ENCODE results near the gene MYO1E.
"Not testable (repeated sequence)": the region's sequence is repeated elsewhere in the genome, so short reads cannot be mapped to it uniquely, and the experiment has no call there.

MYO1E gene

GRCh38 chr15:59353994-59354416 lies 18.7 kb downstream of the MYO1E start:
- no peak for DNase-seq
- intact Hi-C loops (cut with DNase I) = no loop called here

DNA sequence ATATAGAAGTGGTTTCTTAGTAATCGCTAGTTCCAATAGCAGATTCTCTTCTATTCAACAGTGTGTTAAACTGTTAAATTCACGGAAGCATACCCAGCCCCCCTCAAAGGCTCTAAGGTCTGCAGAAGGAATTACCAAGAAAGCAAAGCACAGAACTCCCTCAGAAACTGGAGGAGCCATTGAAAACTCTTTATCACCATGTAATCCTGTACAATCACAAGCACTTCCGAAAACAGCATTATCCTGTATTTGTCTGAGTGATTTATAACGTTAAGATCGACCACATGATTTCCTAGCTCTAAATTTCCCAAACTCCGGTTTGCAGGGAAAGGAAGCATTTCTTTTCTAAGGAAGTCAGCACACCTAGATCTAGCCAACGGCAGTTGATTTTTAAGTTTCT lies 20.0 kb downstream of the MYO1E start:
- intact Hi-C loops (cut with DNase I) = no loop called here
- no peak for DNase-seq

- intact Hi-C loops (cut with DNase I) = no loop called here
- DNase-seq = no peak
Observed at GRCh38 chr15:59352189-59352588, 20.5 kb downstream of the MYO1E start.

DNA sequence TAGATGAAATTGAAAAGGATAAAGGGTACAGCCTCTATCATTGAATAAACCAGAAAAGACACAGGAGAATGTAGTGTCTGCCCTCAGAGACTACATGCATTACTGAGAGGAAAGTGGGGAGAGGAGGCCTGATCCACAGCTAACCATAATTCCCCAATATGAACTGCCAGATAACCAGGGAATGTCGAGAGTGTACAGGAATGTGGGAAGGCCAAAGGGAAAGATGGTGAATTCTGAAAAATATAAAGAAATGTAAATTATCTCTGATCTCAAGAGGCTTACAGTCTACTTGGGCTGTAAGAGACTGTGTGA lies 22.3 kb downstream of the MYO1E start:
- no peak for DNase-seq
- intact Hi-C loops (cut with DNase I) = no loop called here

GRCh38 chr15:59349680-59350420 lies 22.8 kb downstream of the MYO1E start:
- intact Hi-C loops (cut with DNase I) = no loop called here

GRCh38 chr15:59347915-59348314 lies 24.8 kb downstream of the MYO1E start:
- intact Hi-C loops (cut with DNase I) = no loop called here
- no peak for DNase-seq

More at GRCh38 chr15:59349680-59350420, 22.8 kb downstream of the MYO1E start:
- peak in 2 of 10 donors; percentile 16 to 70 for DNase-seq

DNA sequence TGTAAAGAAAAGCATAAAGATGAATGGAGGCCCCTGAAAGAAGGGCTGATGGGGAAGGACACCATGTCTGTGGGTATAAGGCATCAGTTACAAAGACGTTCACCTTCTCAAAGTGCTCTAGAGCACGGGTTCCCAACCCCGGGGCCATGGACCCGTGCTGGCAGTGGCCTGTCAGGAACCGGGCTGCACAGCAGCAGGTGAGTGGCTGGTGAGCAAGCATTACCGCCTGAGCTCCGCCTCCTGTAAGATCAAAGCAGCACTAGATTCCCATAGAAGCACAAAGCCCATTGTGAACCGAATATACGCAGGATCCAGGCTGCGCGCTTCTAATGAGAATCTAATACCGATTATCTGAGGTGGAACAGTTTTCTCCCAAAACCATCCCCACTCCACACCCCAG lies 25.7 kb downstream of the MYO1E start:
- intact Hi-C loops (cut with DNase I) = no loop called here

DNA sequence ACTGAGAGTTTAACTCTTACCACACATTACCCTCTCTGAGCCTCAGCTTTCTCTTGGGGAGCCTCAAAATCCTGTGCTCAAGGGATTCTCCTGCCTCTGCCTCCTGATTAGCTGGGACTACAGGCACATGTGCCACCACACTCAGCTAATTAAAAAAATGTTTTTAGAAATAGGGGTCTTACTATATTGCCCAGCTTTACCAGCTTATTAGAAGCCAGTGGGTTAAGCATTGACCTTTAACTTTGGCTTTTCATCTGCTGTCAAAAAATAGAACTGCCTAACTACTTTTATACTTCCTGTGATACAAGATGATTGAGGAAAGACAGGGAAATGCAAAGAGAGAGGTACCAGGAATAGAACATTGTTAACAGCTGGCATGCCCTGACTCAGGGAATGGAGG lies 27.3 kb downstream of the MYO1E start:
- DNase-seq = no peak
- intact Hi-C loops (cut with DNase I) = no loop called here

More for the DNA sequence above, 25.7 kb downstream of the MYO1E start:
- no peak for DNase-seq

GRCh38 chr15:59344311-59344710 lies 28.4 kb downstream of the MYO1E start:
- no peak for DNase-seq
- intact Hi-C loops (cut with DNase I) = no loop called here

- intact Hi-C loops (cut with DNase I) = no loop called here
- DNase-seq = no peak
Observed at GRCh38 chr15:59340325-59340724, 32.3 kb downstream of the MYO1E start.

DNA sequence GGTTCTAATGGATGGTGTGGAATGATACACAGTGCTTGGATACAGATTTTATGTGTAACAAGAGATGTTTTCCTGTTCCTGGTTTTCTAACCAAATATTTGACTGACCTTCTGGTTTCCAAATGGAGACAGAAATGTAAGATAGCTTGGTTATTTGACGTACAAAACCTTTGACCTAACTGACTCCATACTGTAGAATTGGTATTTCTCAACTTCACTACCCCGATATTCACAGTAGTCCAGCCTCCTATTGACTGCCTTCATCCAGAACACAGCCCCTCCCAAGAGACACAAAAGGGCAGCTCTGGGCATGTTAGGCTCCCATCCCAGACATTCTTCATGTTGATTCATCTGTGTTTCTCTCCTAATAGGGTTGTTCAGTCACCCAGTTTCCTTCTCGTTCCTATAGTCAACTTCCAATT lies 33.4 kb downstream of the MYO1E start:
- intact Hi-C loops (cut with DNase I) = no loop called here
- no peak for DNase-seq

GRCh38 chr15:59338414-59338813 lies 34.3 kb downstream of the MYO1E start:
- intact Hi-C loops (cut with DNase I) = no loop called here

GRCh38 chr15:59336725-59337124 lies 35.9 kb downstream of the MYO1E start:
- intact Hi-C loops (cut with DNase I); DNase-seq: not testable (repeated sequence)

More at GRCh38 chr15:59338414-59338813, 34.3 kb downstream of the MYO1E start:
- DNase-seq = no peak

DNA sequence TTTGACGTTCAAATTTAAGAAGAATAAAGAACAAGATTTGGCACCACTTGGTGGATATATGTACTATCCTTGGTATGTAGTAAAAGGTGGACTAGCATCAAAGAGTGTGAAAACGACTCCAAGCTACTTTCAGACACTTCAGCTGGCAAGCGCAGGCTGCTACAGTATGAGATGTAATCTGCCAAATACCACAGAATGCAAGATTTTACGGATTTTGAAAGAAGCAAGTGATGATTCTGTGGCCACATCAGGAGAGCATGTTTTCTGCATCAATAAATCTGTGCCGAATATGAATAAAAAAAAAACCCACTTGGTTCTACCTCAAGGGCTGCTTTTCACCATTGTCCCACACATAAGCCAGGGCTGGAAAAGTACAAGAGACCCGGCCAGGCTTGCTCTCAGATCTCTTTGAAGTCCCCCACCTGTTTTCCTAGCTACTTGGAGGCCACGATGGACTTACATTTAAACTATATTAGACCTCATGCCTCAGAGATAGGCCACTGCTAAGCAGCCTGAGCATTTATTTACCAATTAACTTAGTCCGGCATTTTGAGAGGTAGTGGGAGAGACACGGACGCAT lies 37.4 kb downstream of the MYO1E start:
- DNase-seq = no peak

DNA sequence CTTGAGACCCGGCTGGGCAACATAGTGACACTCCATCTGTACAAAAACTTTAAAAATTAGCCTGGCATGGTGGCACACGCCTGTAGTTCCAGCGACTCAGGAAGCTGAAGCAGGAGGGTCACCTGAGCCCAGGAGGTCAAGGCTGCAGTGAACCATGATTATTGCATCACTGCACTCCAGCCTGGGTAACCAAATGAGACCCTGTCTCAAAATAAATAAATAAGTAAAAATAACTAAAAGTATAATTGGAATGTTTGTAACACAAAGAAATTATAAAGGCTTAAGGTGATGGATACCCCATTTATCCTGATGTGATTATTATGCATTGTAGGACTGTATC lies 38.6 kb downstream of the MYO1E start:
- intact Hi-C loops (cut with DNase I) = no loop called here
- no peak for DNase-seq

More for the DNA sequence above, 37.4 kb downstream of the MYO1E start:
- intact Hi-C loops (cut with DNase I) = no loop called here

DNA sequence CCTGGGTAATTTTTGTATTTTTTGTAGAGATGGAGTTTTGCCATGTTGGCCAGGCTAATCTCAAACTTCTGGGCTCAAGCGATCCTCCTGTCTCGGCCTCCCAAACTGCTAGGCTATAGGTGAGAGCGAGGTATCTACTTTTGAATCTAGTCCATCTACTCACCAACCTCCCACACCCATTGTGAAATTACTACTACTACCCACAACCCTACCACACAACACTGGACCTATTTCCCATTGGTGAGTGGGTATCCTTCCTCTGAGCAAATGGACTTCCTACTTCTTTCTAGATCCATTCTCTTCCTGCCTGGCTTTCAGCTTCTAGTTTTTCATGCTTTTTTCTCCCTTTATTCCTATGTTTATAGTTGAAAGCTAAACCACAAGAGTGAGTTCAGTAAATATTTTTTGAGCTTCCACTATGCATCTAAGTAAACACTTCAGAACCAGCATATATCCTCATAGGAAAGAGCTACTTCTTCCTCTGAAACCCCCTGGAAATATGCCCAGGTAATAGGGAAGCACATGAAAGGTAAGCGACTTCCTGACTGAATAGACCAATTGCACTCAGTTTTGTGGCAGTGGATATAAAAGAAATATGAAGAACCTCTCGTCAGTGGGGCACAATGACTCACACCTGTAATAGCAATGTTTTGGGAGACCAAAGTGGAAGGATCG lies 39.1 kb downstream of the MYO1E start:
- DNase-seq = no peak
- intact Hi-C loops (cut with DNase I) = no loop called here

GRCh38 chr15:59332009-59332408 lies 40.7 kb downstream of the MYO1E start:
- no peak for DNase-seq
- intact Hi-C loops (cut with DNase I) = no loop called here

DNA sequence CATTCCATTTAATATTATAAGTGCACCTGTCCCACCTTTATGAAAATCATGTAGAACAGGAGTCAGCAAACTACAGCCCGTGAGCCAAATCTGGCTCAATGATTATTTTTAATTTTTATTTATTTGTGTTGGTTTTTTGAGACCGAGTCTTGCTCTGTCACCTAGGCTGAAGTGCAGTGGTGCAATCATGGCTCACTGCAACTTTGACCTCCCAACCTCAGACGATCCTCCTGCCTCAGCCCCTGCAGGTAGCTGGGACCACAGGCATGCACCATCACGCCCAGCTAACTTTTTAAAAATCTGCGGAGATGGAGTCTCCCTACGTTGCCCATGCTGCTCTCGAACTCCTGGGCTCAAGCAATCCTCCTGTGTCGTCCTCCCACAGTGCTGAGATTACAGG lies 42.0 kb downstream of the MYO1E start:
- DNase-seq = no peak
- intact Hi-C loops (cut with DNase I) = no loop called here

- no peak for DNase-seq
- intact Hi-C loops (cut with DNase I) = no loop called here
Observed at GRCh38 chr15:59329570-59330350, 42.9 kb downstream of the MYO1E start.

DNA sequence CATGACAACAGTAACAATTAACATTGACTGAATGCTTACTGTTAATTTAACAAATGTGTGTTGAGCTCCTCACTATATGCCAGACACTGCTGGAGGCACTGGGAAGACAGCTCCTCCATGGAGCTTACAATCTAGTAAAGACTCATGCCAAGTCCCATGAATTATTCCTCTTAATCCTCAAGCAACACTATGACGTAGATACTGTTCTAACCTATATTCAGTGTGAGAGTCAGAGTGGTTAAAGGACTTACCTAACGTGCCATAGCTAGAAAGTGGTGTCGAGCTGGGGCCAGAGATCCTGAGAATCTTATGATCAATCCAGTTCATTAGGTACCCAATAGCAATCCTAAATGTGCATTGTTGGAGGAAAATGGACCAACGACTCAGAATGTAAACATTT lies 43.6 kb downstream of the MYO1E start:
- DNase-seq = no peak
- intact Hi-C loops (cut with DNase I) = no loop called here

- intact Hi-C loops (cut with DNase I) = no loop called here
- no peak for DNase-seq
Observed at GRCh38 chr15:59327942-59328341, 44.7 kb downstream of the MYO1E start.
